Effector CD8-positive, alpha-beta T cell (primary cell): ENCODE data around the gene LRMDA.

Experiments used
- DNase-seq: peaks from one replicate; lab custom pipeline; 2025; lab: John Stamatoyannopoulos, UW

LRMDA gene

GRCh38 chr10:75866731-75867130 lies 435.3 kb downstream of the LRMDA start:
- DNase-seq = no peak

- DNase-seq = no peak
These were observed 437.1 kb downstream of the LRMDA start for GRCh38 chr10:75868574-75868973.

GRCh38 chr10:75870039-75870645 lies 438.7 kb downstream of the LRMDA start:
- DNase-seq = no peak

- no peak for DNase-seq
These were observed 444.3 kb downstream of the LRMDA start for GRCh38 chr10:75875740-75876139.

GRCh38 chr10:75876710-75877109 lies 445.3 kb downstream of the LRMDA start:
- no peak for DNase-seq

- DNase-seq = no peak
These were observed 446.5 kb downstream of the LRMDA start for GRCh38 chr10:75877877-75878276.

- no peak for DNase-seq
These were observed 447.2 kb downstream of the LRMDA start for GRCh38 chr10:75878586-75878985.

GRCh38 chr10:75880031-75880775 lies 448.8 kb downstream of the LRMDA start:
- no peak for DNase-seq

GRCh38 chr10:75883081-75884072 lies 452.0 kb downstream of the LRMDA start:
- no peak for DNase-seq

- no peak for DNase-seq
These were observed 453.4 kb downstream of the LRMDA start for GRCh38 chr10:75884808-75885207.

GRCh38 chr10:75887369-75887768 lies 455.9 kb downstream of the LRMDA start:
- DNase-seq = no peak

- DNase-seq = no peak
These were observed 456.7 kb downstream of the LRMDA start for GRCh38 chr10:75887992-75888680.

- no peak for DNase-seq
These were observed 457.6 kb downstream of the LRMDA start for GRCh38 chr10:75889051-75889450.

GRCh38 chr10:75894761-75895160 lies 463.3 kb downstream of the LRMDA start:
- no peak for DNase-seq

GRCh38 chr10:75895259-75895658 lies 463.8 kb downstream of the LRMDA start:
- DNase-seq = no peak

- no peak for DNase-seq
These were observed 468.5 kb downstream of the LRMDA start for GRCh38 chr10:75899816-75900390.

- DNase-seq = no peak
These were observed 471.4 kb downstream of the LRMDA start for GRCh38 chr10:75902816-75903215.

GRCh38 chr10:75904499-75905283 lies 473.3 kb downstream of the LRMDA start:
- no peak for DNase-seq

- no peak for DNase-seq
These were observed 474.1 kb downstream of the LRMDA start for GRCh38 chr10:75905490-75905889.

- DNase-seq = no peak
These were observed 478.6 kb downstream of the LRMDA start for GRCh38 chr10:75910032-75910431.

GRCh38 chr10:75911426-75911825 lies 480.0 kb downstream of the LRMDA start:
- DNase-seq = no peak
